GM19455 (cell line): ENCODE data around the gene NT5DC2.

Source experiments
- ATAC-seq: cut with Tn5 transposase; IDR thresholded peaks from one replicate; pipeline ENCODE4 v1.9.1; 2021; ENCODE audit not compliant: unreplicated experiment

NT5DC2 gene

DNA sequence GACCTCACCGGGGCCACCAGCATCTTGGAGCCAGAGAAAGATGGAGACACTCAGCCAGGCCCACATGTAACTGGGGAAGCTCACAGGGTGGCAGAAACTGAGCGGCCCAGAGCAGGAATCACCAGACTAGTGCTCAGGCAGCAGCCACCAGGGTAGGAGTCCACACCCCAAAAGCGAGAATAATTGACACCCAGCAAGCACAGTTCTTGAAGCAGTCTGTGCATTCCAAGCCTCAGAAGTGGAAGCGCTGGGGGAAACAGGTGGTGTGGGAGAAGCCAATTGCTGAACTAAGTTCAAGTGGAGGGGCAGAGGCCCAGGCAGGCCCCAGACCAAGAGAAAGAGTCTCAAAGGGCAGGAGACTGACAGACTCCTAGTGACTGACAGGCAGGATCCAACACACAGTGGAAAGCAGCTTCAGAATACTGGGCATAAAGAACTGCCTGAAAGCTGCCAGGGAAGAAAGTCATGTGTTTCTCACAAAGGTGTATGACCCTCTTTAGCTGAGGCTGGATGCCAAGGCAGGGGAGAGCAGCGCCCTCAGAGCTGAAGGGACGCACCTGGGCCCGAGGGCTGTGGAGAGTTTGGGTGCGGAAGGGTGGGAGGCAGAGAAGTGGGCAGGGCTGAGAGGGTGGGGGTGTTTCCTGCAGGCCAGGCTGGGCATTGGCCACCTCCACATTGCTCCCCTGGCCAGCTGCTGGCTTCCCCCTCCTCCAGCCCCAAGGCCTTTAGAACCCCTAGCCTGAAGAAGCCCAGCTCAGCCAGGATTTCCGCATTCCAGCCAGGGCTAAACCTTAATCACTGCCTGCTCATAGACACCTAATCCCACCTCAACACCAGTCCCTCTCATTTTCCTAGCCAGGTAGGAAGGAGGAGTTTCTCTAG is 7.7 kb downstream of the NT5DC2 start:
- ATAC-seq, result no peak

DNA sequence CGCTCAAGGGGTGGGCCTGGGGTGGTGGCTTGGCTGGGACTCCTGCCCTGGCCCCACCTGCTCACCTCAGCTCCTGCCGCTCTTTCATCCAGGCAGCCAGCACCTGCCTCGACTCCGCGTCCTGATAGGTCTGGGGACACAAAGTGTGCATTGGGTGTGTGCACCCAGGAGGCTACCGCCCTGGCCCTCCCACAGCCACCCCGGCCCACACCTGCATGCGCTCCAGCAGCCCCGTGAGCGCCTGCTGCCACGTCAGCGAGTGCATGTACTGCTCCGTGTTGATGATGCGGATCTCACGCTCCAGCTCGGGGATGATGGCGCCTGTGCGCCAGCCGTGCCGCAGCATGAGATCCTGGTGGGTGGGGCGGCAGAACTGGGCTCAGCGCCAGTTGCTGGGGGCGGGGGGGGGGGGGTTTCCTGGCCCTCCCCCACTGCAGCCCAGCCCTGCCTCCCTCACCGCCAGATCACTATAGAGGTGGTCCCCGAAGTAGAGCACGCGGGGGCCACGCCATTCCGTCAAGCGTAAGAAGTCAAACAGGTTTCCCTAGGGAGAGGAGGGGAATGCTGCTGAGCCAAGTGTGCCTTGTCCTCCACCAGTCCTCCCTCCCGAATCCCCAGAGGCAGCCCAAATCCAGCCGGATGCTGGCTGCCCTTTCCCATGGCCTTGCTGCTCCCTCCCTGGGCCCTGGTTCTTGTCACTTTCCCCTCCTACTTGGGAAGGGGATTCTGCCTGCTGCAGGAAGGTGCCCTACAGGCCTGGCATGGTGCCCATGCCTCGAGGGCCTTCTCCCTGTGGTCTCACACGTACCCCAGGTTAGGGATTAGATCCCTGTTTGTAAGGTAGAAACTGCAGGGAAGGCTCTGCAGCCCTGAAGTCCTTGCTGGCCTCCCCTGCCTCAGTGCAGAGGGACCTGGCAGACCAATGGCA is 8.6 kb downstream of the NT5DC2 start:
- ATAC-seq, result no peak

DNA sequence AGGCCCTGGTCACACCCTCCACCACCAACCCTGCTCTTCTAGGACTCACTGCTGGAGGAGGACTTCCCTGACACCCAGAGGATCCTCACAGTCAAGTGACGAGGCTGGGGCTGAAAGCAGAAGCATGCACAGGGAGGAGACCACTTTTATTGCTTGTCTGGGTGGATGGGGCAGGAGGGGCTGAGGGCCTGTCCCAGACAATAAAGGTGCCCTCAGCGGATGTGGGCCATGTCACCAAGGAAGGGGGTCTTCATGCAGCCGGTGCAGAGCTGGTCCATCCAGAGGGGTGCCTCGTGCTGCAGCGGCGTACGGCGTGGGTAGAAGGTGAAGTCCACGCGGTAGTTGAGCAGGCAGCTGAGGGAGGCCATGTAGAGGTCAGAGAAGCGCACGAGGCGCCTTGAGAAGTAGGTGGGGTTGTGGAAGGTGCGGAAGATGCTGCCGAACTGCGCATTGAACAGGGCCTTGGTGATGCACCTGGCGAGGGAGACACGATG is 9.4 kb downstream of the NT5DC2 start:
- no peak for ATAC-seq

DNA sequence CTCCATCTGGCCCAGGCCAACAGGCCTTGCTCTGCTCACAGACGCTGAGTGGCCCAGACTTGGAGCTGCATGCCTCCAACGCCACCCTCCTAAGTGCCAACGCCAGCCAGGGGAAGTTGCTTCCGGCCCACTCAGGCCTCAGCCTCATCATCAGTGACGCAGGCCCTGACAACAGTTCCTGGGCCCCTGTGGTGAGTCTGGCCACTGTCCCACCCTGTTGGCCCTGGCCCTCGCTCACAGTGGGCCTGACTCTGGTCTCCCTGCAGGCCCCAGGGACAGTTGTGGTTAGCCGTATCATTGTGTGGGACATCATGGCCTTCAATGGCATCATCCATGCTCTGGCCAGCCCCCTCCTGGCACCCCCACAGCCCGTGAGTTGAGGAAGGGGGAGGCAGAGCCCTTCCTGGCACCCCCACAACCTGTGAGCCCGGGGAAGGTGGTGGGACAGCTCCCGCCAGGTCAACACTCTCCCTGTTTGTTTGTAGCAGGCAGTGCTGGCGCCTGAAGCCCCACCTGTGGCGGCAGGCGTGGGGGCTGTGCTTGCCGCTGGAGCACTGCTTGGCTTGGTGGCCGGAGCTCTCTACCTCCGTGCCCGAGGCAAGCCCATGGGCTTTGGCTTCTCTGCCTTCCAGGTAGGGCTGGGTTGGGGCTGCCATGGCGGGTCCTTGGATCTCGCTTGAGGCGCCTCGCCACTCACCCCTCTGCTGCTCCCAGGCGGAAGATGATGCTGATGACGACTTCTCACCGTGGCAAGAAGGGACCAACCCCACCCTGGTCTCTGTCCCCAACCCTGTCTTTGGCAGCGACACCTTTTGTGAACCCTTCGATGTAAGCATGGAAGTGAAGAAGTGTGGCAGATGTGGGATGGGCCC is 10.0 kb downstream of the NT5DC2 start:
- no peak for ATAC-seq

DNA sequence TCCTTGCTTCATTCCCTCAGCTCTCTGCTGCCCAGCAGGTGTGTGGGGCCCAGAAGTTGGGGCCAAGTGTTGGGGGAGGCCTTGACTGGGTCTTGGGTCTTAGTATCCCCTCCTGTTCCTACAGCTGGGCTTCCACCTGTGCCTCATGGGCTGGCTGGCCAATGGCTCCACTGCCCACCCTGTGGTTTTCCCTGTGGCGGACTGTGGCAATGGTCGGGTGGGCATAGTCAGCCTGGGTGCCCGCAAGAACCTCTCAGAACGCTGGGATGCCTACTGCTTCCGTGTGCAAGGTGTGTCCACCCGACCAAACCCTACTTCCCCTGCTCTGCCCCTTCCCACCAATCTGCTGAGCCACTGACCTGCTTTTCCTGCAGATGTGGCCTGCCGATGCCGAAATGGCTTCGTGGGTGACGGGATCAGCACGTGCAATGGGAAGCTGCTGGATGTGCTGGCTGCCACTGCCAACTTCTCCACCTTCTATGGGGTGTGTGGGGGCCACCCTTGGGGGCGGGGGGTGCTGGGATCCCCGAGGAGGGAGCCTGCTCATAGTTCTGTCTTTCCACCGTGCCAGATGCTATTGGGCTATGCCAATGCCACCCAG is 10.9 kb downstream of the NT5DC2 start:
- no peak for ATAC-seq

DNA sequence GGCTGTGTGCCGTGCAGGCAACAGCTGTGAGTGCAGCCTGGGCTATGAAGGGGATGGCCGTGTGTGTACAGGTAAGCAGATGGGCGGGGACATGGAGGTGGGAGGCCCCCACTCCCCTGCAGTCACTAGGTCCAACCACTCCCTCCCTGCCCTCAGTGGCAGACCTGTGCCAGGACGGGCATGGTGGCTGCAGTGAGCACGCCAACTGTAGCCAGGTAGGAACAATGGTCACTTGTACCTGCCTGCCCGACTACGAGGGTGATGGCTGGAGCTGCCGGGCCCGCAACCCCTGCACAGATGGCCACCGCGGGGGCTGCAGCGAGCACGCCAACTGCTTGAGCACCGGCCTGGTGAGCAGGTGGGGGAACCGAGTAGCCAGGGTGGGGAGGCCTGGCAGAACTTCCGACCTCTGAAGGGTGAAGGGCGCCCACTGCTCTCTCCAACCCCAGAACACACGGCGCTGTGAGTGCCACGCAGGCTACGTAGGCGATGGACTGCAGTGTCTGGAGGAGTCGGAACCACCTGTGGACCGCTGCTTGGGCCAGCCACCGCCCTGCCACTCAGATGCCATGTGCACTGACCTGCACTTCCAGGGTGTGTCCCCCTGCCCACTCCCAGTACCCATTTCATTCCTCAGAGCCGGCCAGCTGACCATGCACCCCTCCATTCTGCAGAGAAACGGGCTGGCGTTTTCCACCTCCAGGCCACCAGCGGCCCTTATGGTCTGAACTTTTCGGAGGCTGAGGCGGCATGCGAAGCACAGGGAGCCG is 11.6 kb downstream of the NT5DC2 start:
- ATAC-seq, result no peak

DNA sequence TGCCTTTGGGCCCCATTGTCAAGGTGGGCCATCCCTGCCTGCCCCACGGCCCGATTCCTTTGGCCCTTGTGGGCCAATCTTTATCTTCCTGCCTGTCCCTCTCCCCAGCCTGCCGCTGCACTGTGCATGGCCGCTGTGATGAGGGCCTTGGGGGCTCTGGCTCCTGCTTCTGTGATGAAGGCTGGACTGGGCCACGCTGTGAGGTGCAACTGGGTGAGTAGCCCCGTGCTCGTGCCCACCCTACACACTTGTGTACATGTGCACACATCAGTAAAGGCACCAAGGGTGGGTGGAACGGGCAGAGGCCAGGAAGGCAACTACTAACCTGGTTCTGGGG is 12.2 kb downstream of the NT5DC2 start:
- no peak for ATAC-seq

DNA sequence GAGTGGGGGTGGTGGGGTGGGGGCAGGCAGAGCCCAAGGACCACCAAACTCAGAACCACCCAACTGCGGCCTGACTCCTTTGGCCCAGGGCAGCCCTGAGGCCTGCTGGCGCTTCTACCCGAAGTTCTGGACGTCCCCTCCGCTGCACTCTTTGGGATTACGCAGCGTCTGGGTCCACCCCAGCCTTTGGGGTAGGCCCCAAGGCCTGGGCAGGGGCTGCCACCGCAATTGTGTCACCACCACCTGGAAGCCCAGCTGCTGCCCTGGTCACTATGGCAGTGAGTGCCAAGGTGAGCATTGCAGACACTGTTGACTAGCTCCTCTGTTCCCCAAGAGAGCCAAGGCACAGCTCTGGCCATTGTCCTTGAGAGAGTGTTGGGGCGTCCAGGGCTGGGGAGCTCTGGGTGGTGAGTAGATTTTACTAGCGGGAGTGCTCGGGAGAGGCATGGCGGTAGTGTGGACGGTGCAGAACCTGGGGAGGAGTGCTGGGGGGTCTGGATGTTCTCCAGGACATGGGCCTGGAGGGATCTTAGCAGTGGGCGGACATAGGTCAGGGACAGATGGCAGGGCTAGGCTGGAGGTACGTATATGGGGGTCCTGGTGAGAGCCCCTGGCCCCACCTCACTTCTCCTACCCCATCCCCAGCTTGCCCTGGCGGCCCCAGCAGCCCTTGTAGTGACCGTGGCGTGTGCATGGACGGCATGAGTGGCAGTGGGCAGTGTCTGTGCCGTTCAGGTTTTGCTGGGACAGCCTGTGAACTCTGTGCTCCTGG is 12.8 kb downstream of the NT5DC2 start:
- no peak for ATAC-seq

DNA sequence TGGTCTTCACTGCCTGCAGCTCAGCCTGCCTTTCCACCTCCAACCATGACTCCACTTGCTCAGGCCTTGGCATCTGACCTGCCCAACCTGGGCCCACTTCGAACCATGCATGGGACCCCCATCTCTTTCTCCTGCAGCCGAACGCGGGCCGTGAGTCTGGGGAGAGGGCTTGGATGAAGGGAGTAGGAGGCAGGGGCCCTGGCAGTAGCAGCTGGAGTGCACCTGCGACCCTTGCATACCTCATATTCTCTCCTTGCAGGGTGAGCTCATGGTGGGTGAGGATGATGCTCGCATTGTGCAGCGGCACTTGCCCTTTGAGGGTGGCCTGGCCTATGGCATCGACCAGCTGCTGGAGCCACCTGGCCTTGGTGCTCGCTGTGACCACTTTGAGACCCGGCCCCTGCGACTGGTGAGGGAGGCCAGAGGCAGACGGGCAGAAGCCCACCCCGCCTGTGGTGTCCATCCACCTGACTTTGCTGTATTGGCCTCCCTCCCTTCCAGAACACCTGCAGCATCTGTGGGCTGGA is 13.5 kb downstream of the NT5DC2 start:
- ATAC-seq, result no peak

DNA sequence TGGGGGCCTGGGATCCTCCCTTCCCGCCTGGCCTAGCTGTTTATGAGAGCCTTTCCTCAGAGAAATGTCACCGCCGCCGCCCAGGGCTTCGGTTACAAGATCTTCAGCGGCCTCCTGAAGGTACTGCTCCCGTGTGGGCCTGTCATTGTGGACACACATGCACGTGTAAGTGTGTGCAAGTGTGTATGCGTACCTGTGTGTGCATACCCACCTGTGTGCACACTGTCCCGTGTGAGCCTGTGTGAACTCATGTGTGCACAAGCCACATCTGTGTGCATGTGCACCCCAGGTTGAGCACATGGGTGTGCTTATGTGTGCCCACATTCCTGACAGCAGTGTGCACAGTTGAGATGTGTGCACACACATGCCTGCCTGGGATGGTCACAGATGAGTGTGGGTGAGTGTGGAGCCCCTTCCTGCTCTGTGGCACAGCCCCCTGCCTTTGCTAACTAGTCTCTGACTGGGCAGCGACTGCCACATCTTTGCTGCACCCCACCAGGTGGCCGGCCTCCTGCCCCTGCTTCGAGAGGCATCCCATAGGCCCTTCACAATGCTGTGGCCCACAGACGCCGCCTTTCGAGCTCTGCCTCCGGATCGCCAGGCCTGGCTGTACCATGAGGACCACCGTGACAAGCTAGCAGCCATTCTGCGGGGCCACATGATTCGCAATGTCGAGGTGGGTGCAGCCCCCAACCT is 14.1 kb downstream of the NT5DC2 start:
- ATAC-seq, result no peak

DNA sequence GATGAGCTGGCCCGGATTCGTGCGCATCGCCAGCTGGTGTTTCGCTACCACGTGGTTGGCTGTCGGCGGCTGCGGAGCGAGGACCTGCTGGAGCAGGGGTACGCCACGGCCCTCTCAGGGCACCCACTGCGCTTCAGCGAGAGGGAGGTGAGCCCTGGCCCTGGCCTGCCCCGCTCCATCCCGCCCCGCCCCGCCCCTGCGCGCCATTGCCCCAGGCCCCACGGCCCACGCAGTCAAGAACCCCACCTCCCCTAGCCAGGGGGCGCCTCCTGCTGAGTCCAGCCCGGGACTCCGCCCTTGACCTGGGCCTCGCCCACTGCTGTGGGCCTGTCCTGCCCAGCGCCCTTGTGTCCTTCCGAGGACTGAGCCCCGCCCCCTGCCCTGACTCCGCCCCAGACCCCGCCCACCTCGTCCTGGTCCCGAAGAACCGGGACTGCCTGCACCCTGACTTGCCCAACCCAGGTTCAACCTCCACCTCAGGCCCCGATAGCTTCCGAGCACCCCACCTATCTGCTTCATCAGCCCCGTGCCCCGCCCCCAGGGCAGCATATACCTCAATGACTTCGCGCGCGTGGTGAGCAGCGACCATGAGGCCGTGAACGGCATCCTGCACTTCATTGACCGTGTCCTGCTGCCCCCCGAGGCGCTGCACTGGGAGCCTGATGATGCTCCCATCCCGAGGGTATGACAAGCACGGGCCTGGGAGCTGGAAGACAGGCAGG is 14.8 kb downstream of the NT5DC2 start:
- no peak for ATAC-seq

DNA sequence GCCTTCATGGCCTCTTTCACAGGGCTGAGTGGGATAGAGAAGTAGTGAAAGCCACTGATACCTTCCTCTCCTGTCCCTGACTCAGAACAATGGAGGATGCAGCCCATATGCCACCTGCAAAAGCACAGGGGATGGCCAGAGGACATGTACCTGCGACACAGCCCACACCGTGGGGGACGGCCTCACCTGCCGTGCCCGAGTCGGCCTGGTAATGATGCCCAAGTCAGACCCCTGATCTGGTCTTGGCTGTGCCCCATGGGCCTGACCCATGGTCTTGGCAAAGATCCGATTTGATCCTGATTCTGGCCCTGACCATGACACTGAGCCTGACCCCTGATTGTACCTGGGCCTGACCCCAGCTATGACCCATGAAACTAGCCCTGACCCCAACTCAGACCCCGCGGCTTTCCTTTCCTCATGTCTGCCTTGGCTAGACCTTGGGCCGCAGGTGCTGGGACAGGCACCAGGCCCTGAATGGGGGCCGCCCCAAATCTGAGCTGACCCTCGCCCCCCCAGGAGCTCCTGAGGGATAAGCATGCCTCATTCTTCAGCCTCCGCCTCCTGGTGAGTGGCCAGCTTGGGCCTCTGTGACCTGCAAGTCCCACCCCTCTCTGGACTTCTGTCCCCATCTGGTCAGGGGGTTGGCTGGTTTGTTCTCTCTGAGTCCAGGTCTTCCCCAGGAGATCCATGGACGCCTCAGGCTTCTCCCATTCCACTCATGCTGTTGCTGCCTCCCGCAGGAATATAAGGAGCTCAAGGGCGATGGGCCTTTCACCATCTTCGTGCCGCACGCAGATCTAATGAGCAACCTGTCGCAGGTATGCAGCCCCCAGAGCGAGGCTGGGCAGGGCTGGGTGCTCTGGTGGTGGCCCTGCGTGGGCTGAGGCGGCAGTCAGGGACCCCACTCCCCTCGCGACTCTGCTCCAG is 15.6 kb downstream of the NT5DC2 start:
- no peak for ATAC-seq

DNA sequence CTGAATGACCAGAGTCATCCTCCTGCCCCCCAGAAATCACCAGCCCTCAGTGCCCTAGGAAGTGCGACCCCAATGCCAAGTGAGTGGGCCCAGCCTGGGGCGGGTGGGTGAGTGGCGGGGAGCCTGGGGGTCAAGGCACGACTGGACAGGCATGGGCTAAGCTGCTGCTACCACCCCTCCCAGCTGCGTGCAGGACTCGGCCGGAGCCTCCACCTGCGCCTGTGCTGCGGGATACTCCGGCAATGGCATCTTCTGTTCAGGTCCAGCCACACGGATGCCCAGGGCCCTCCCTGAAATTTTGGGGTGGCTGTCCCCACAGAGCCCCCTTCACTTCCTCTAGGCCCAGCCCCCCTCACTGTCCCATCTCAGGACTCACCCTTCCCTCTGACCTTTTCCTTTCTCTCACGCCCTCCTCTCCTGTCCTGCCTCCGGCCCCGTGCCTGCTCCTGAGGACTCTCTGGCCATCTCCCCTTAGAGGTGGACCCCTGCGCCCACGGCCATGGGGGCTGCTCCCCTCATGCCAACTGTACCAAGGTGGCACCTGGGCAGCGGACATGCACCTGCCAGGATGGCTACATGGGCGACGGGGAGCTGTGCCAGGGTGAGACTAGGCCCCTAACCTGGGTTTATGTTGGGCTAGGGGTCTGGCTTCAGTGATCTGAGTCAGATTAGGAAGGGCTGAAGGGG is 17.0 kb downstream of the NT5DC2 start:
- ATAC-seq, result no peak

DNA sequence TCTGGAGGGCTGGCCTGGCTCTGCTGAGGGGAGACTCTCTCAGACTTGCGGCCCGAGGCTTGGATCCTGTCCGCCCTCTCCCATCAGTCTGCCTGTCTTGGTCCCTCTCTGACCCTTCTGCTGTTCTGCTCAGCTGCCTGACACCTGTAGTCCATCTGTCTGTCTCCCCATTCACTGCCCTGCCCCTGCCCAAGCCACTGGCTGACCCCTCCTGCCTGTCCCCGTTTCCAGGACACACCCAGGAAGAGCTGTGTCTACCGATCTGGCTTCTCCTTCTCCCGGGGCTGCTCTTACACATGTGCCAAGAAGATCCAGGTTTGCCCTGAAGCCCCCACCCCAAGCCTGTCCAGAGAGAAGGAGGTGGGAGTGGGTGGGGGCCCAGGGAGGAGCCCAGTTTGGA is 18.5 kb downstream of the NT5DC2 start:
- ATAC-seq, result no peak

DNA sequence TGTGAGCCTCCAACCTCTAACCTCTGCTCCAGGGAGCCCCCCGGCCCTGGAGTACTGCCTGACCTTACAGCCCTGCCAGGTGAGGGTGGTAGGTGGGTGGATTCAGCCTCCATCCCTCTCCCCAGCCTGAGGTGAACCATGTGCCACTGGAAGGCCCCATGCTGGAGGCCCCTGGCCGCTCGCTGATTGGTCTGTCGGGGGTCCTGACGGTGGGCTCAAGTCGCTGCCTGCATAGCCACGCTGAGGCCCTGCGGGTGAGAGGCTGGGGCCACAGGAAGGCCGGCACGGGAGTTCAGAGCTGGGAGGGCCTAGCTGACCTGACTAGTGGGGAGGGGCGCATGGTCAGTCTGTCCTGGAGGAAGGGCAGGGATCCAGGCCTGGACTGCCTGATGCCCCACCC is 19.1 kb downstream of the NT5DC2 start:
- no peak for ATAC-seq

DNA sequence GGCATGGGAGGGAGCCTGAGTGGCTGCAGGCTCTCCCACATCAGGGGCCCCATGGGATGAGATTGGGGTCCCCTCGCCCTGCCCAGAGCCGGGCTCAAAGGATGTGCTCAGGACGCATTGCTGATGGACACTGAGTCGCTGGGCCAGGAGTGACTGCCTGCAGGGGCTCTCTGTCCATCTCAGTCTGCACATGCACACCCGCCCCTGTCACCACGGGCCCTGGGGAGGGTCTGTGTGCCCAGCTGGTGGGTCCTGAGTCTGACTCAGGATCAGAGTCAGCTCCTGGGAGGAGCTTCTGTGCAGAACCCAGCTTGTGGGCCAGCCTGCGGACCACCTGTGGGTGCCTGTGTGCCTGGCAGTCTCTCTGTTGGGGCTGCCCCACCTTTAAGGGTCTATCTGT is 20.4 kb downstream of the NT5DC2 start:
- no peak for ATAC-seq
